Dermis blood vessel endothelial cell (primary cell): Measurements from ENCODE around the gene UQCRQ. TPM values are rescaled to one million over a fixed set of nuclear protein-coding genes. Genes with fewer than 3 reads are reported as not detected.

Source experiments
- DNase-seq: peaks from one replicate; pipeline ENCODE4 v3.0.0; 2010
- total RNA-seq: library from RNA; depleted of rRNA; stranded (reverse); fragments of >200 nt; gene quantifications from 2 replicates; pipeline ENCODE4 v1.2.3, GENCODE V29; 2014

Gene UQCRQ
- total RNA-seq = 68.8 and 98.9 TPM in 2 replicates

DNA sequence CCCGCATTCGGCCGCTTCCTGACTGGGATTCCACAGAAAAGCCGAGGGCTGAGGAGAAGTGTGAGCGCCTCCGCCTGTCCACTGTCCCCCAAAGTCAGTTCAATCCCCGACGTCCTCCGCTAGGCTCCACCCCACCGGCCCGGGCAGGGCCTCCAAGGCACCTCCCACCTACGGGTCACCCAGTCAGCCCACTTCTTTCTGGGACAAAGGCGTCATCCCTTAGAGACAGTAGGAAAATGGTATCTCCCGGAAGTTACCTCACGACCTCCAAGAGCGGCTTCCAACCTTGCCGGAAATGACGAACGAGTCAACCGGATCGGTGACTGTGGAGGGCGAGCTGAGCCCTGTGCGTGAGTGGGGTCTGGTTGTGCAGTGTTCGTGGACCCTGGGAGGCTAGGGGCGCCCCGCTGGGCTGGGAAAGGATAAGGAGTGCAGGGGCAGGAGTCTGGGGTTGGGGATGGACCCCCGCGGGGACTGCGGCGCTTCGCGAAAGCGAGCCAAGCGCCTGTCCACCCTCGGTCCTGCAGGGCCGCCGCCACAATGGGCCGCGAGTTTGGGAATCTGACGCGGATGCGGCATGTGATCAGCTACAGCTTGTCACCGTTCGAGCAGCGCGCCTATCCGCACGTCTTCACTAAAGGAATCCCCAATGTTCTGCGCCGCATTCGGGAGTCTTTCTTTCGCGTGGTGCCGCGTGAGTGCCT lies at the start of gene UQCRQ, which contains the start of gene GDF9:
Gene UQCRQ, plus strand, starts transcription at position 301 of the 704 bp plus-strand sequence. Its CDS starts 240 bp downstream, at position 541.
Gene GDF9, minus strand, starts transcription at position 128 of the 704 bp plus-strand sequence. CDS start 1,936 bp downstream, outside the sequence.
- DNase-seq = peak; percentile 100

DNA sequence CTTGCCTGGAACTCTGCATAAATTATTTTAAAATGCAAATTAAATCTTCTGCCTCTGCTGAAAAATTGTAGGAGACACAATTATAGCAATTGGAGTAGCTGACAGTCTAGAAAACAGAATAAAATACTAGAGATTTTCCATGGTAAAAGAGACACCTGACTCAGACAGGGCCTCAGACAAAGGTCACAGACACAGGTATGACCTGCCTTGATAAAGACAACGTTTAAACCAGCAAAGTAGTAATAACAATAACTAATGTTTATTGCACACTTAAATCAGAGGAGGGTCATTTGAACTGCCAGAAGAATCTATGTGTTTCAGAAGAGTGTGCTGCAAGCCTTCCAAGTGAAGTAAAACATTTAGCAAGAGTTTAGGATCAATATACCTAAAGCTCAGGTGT lies 49.4 kb upstream of the UQCRQ start:
- DNase-seq = no peak

DNA sequence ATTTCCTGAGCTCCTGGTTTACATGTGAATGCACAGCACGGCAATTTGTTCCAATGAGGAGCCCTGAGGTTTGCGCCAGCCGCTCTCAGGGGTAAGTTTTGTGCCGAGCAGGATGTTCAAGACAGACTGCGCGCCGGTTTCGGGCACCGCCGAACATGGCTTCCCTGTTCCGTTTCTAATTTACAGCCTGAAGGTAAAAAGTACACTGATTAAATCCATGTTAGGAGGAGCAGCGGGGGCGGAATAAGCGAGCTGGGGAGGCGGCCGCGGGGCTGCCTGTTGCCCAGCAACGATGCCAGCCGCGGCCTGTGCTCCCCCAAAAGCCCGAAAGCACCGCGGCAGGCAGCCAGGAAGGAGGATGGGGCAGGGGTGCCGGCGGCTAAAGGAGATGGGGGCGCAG lies 47.0 kb upstream of the UQCRQ start:
- no peak for DNase-seq

DNA sequence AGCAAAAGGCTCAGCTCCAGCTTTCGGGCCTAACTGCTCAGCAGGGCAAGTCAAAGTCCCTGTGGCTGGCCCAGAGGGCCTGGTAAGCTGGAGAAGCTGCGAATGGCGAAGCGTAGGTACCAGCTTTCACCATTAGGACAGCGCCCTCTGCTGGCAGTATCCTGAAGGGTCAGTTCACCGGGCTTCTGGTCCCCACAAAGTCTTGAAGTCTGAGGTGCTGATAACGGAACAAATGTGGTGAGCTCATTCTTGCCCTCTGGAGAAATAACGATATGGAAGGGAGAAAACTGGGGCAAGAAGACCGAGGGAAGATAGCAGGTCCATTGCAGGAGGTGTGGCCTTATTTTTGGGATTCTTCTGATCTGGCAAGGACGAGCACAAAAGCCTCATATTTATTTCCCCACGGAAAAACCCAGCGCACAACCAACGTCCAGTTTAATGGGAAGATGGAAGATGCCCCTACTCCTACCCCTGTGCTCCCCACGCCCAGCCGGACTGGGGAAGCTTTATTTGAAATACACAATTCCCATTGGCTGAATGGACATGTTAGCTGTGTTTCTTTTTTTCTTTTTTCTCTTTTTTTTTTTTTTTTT lies 46.2 kb upstream of the UQCRQ start:
- DNase-seq = peak; percentile 96

DNA sequence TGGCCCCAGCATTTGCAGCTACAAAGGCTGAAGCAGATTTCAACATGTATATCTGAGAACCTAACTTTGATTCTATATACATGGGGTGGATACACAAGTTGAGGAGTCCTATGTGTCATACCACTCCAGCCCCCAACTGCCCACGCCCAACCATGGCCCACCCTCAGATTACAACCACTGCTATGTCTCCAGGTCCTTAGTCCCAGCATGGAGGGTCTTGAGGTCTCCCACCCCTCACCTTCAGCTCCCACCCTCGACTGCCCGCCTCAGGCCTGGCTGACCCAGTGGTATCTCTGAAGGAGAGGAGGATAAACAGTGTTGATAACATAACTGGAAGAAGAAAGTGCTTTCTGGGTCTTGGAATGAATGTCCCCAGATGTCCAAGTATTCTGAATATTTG lies 45.1 kb upstream of the UQCRQ start:
- no peak for DNase-seq

DNA sequence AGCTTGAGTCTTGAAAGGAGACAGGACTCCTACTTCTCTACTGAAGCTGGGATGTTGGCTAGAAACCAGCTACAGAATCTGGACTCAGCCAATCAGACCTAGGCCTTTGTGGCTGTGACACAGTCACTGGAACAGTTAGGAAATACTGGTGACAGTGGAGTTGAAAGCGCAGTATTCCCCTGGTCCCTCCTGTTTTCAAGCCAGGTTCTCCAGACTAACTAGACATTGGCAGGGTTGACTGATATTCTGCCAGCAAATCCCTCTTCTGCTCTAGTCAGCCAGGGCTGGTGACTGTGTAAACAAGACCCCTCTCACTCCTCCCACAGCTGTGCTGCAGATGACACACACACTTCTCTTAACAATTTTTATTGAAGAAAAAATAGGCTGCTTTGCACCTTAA lies 44.7 kb upstream of the UQCRQ start:
- DNase-seq = no peak

DNA sequence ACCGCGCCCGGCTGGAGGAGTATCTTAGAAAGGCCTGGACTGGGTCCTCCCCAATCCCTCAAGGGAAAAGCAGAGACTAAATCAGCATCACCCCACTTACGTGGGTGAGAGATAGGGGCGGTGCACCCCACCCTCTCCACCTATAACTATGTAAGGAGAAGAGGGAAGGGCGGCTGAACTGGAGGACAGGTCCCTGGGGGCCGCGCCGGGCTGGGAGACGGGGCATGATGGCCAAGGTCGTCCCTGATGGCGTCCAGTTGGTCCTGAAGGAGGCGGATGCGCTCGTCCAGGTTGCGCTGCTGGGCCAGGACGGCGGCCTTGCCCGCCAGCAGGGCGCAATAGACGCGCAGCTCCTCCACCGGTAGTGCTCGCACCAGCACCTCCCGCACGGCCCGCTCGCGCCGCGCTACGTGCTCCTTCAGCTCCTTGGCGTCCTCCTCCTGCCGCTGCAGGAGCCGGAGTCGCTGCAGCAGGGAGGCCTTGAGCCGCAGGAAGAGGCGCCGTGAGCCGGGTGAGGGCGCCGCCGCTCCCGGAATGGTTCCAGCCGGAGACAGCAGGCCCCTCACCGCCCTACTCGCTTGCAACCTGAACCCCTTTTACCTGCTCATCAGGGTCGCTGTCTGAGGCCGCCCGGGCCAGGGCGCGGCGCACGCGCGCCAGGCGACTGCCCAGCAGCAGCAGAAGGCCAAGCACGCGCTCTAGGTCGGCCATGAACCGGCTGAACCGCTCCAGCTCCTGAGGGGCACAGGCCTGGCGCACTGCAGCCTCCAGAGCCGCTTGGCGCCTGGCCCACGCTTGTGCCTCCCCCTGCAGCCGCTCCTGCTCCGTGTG lies 43.6 kb upstream of the UQCRQ start:
- DNase-seq = no peak

DNA sequence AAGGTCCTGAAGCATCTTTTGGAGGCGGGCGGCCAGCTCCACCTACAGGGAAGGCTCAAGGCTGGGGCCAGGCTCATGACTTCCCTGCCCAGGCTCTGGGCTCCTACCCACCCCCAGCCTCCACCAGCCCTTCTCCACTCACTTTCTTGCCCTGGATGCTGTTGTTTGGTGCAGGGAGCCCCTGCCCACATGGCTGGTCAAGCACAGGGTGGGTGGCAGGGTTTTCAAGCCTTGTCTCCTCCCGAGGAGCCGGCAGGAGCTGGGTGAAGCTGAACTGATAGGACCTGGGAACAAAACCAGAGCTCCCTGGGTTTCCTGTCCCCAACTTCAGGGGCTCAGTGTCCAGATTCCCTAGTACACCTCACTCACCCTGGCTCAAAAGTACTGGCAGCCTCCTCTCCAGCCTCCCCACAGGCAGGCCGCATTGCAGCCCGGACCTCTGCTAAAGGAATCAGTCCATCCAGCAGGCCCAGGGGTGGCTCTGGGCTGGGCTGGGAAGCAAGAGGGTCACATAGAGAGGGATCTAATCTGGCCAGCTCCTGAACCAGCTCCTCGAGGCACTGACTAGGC lies 42.9 kb upstream of the UQCRQ start:
- DNase-seq = no peak

DNA sequence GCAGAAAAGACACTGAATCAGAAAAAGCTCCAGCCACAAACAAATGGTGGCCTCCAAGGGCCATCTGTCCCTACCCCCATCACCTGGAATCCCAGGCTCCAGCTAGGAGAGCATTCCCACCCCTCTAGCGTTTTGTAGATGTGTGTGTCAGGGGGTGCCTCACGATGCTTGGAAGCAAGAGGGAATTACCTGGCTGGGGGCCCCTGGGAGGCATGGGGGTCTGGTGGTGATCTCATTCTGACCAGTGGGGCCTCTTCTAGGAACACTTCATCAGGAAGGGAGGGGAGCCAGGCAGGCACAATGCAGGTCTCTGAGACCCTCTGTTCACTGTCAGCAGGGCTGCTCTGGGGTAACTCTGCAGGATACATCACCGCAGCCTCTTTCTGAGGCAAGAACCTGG lies 42.0 kb upstream of the UQCRQ start:
- DNase-seq = no peak

DNA sequence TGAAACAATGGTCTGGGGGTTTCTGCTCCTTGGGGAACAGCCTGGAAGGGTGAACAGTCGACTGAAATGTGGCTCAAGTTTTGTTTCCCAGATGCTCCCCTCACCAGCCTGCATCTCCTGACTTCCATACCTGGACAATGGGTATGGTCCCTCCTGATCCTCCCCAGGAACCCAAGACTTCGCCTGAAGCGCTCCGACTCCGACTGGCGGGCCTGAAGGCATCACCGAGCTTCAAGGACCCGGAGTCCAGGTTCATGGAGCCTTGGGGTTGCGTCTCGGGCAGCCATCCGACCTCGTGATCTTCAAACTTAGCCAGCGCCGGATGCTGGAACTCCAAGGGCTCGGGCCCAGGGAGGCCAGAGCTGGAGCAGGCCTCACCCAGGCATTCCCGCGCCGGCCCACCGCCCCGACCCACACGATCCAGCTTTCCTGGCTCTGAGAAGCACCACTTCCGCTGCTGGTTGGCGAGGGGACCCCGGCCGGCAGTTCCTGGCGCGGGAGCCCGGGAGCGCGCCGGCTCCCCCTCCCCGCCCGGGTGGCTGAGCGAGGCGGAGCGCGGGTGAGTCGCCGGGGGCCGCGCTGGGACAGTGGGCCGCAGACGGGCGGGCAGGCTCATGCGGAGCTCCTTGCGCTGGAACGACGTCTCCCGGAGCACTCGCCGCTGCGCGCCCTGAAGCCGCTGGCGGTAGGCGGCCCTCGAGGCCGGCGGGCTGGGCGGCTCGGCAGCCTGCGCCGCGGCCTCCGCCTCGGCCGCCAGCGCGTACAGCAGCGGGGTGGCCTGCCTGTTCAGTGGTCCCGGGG lies 41.2 kb upstream of the UQCRQ start:
- DNase-seq = no peak

DNA sequence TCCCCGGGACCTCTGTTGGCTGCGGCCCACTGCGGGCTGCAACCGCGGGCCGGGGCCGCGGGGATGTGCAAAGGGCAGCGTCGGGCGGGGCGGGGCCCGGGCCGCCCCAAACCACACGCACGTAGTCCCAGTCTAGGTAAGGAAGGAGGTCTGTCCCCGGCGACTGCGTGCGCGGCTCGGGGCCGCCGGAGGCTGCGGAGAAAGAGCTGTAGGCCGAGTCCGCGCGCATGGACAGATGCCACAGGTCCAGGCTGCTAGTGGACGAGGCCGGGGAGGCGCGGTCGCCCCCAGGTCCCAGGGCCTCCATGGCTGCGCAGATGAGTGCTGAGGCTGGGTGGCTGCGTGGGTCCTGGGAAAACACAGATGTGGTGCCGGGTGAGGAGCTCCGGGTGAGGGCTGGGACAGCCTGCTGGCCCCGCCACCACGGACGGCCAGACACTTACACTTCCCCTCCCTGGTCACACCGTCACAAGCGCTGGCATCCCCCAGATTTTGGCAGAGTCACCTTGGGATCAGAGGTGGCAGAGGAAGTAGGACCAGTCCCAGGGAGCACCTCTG lies 40.5 kb upstream of the UQCRQ start:
- DNase-seq = no peak

DNA sequence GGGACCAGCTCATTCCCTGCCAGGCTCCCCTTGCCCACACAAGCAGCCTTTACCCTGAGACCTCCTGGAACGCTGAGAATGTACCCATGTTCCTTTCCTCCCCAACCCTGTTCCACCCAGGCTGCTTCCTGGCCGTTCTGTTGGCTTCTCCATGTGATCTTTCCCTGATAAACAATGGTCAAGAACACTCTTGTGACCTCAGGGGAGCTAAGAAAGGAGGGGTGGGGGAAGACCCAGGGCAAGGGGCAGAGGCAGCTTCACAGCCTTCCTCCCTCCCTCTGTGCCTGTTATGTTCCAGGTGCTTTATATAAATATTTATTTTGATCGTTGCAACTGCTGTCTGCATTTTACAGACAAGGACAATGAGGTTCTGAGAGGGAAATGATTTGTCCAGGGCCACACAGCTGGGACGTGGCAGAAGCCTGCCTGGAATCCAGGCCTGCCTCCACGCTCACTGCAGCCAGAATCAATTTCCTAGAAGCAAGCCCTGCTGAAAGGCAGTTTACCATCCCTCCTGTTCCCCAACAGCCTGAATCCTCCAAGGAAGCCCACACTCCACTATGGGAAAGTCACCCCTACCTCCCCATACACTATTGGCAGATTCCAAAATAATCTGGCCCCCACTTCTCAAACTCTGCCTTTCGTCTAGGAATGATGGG lies 39.9 kb upstream of the UQCRQ start:
- DNase-seq = peak; percentile 59

DNA sequence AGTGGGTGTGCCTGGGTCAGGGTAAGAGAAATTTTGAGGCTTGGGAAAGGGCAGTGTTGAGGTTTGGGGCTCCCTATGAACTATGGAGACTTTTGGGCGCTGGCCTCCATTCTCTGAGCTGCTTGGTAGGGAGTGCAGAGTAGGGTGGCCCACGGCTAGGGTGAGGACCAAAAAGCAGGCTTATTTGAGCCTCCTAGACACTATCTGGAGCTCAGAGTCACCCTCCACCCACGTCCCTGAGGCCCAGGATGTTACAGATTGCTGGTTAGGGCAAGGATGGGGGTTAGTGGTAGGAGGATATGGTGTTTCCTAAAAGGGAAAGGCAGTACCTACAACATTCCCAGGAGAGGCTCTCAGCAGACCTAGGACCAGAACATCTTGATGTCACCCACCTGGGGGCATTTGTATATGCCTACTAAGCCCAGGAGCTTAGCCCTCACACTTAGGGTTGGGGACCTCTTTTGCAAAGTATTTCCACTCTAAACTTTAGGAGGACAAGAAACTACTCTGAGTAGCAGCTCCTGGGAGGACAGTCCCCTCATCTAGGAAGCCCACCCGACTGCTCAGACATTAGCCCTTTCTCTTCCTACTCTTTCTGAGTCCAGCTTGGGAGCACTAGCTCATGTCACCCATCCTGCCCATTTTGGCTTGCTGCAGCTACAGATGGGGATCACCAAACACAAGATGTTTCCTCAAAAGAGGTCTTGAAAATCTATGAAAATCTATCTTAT lies 38.3 kb upstream of the UQCRQ start:
- DNase-seq = no peak

DNA sequence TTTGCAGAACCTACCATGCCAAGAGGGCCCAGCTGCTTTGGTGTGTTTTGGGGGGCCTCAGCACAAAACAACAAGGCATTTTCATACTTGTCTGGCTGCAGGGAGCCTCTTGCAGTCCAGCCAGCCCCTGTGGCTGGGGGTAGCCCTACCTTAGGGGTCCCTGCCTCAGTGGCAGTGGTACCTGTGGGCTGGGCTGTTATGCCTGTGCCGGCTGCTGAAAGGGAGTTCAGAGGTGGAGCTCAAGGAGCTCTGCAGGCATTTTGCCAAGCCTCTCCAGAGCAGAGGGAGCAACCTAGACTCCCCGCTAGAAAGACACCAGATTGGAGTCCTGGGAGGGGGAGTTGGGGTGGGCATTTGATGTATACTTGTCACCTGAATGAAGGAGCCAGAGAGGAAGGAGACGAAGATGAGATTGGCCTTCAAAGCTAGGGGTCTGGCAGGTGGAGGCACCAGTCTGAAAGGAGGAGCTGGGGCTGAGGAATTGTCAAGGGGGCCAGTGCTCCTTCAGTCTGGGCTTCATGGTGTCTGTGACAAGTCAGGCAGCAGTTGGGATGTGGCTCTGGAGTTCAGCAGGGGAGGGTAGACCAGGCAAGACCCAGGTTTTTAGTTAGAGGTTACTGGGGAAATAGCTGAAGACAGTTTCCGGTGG lies 37.5 kb upstream of the UQCRQ start:
- no peak for DNase-seq

DNA sequence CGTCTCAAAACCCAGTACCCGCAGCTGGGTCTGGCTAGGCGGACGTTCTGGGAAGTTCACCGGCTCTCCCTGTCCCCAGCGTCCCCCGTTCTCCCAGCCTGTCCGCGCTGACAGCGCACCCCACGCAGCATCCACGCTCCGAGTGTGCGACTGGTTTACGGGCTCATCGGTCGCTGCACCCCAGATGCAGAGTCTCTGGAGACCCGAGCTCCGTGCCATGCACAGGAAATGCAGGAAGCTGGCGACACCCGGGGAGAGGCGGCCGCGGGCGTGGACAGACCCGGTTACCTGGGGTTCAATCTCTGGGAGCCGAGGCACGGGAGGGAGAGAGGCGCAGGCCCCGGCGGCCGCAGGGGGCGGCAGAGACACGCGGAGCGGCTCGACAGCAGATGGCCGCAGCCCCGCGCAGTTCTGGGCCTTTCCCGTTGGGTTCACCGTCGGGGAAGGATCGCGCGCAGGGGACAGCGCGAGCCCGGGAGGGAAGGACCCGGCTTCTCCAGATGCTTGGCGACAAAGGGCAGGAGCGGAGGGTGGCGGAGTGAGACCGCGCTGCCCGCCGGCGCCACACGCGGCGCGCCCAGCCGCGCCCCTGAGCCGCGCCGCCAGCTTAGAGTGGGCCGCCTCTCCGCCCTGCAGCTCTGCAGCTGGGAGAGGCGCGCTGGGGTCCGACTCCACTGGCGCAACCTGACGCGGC lies 36.6 kb upstream of the UQCRQ start:
- peak; percentile 84 for DNase-seq

DNA sequence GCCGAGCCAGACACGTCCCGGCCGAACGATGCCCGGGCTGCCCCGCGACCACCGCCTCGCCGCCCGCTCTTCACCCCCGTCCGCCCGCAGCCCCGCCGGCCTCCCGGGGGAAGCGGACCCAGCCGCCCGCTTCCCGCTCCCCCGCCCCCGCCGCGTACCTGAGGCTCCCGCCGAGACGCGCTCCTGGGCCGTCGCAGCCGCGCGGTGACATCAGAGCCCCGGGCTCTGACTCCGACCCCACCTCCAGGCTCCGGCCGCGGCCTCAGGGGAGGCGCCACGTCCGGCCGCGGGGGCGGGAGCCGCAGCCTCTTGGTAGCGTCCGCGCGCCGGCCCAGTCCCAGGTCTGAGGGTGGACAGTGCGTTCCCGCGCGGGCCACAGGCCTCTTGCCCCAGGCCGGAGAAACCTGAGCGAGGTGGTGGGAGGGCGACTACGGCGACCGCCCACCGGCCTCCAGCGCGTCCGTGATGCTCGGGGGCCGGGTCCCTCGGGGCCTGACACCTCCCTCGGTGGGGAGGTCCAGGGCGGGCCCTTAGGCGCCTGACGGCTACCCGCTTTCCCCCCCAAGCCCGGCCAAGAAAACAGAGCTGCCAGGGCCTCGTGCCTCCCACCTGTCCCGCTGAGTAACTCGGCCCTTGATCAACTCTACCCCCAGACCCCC lies 35.9 kb upstream of the UQCRQ start, which contains the start of gene SHROOM1:
Gene SHROOM1, minus strand, starts transcription at position 212 of the 659 bp plus-strand sequence. CDS start 4,507 bp downstream, outside the sequence.
- peak; percentile 70 for DNase-seq

DNA sequence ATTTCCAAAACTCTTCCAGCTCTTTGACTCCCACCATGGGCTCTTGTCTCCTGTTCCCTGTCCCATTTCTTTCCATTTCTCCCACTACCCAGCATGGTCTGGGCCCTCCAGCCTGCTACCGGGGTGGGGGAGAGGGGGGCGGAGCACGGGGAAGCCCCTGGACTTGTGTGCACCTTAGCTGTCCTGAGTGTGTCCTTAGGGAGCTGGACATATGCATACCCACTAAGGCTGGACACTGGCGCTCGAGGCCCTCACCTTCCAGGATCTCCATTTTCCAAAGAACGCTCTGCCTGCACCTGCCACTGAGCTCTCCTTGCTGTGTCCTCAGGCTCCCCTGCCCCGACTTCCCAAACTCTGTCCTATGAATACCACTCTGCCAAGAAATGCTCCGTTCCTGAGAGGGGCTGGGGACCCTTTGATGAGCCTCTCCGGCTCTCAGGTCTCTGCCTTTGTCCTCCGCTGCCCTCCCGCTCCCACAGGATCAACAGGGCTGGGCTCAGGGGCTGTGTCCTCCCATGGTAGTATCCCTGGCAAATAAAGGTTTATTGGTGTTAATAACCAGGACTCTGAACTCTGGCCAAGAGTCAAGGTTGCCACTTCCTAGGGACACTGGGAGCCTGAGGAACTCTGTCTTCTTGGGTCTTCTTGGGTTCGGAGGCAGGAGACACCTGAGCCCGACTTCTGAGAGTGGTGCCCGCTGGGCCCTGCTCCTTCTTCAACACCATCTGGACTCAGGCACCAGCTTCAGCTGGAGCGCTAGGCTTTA lies 35.2 kb upstream of the UQCRQ start:
- DNase-seq = no peak

DNA sequence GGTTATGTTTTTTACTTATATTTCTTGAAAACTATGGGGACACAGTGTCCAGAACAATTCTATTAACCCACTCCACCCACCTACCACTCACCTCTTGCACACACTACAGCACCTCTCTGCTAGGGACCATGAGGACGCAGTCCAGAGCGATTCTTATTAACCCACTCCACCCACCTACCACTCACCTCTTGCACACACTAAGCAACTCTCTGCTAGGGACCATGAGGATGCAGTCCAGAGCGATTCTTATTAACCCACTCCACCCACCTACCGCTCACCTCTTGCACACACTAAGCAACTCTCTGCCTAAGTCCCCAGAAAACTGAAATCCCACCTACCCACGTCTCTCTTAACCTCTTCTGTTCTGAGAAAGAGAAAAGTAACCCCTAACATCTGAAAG lies 33.8 kb upstream of the UQCRQ start:
- no peak for DNase-seq
